Skin of body (tissue), 2 donors: ENCODE measurements around the gene ROPN1L. TPM values are rescaled to one million over a fixed set of nuclear protein-coding genes. Genes with fewer than 3 reads are reported as not detected.

Experiments
- DNase-seq: peaks from one replicate; lab custom pipeline; 2025; lab: John Stamatoyannopoulos, UW
- total RNA-seq: library from RNA; depleted of rRNA; stranded (reverse); fragments of >200 nt; gene quantifications from one replicate; pipeline ENCODE4 v1.2.3, GENCODE V29; 2014

ROPN1L gene
- total RNA-seq, 1 donor from 2014 or later: 0.79 TPM

DNA sequence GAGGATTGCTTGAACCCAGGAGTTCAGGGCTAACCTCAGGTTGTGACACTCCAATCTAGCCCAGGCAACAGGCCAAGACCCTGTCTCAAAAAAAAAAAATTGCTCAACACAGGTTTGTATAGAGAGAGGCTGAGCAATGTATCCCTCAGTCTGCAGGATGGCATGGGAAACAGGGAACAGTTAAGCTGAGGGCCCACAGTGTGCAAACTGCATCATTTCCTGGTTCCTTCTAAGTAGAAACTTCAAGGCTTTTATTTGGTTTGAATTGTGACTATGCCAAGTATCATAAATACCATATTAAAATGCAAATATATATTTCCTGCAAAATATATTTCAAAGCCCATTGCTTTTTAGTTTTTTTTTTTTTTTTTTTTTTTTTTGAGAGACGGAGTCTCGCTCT is 13.7 kb upstream of the ROPN1L start:
- DNase-seq: no peak

GRCh38 chr5:10431415-10431814 is 10.3 kb upstream of the ROPN1L start:
- DNase-seq: no peak

DNA sequence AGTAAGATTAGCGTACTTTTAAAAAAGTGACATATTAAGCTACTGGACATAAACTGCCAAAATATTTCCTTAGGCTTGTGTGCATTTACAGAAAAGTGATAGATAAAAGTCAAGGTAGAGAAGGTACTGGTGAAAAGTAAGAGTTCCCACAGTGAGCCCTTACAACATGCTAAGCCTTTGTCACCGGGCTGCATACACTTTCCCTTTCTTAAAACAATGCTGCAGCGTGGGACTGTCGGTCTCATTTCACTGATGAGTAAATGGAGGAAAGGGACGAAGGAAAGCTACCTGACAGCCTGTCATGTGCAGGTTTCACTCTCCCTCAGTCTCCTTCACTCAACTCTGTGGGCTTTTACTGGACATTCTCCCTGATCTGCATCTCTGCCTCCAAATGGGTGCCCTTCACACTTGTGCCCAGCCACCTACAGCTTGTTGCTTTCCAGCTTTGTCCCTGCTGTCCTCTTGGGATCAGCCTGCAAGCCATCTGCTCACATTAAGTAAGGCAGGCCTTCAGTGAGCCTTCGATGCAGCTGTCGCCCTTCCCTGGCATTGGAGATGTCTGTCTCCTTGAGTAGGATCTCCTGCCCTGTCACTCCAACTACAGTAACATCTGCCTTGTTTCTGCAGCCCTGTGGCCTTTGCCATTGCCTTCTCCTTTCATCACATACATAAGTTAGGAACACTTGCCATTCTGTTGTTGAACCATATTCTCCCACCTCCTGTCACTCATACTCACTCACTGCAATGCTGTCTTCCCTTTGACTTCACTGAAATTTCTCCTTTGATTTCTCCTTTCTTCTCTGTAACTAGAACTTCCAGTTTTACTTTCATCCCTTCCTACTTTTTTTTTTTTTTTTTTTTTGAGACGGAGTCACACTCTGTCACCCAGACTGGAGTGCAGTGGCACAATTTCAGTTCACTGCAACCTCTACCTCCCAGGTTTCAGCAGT is 9.3 kb upstream of the ROPN1L start:
- DNase-seq: no peak

- DNase-seq: no peak
Observed at GRCh38 chr5:10434392-10434791, 7.3 kb upstream of the ROPN1L start.

- no peak for DNase-seq
Observed at GRCh38 chr5:10438301-10438700, 3.4 kb upstream of the ROPN1L start.

DNA sequence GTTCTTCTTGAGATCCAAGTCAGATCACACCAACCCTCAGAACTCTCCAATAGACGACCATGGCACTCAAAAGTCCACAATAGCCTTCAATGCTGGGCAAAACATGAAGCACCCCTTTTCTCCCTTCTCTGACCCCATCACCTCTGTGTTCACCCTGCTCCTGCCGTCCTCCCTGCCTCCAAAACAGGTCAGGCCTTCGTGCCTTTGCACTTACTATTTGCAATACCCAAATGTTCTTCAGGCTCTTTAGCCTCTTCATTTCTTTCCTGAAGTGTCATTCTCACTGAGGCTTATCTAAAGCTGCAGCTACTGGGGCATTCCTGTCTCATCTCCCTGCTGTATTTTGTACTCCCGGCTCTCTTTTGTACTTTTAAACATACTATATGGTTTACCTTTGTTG is 2.0 kb upstream of the ROPN1L start:
- DNase-seq: no peak

GRCh38 chr5:10440367-10440990 is 1.2 kb upstream of the ROPN1L start:
- no peak for DNase-seq

DNA sequence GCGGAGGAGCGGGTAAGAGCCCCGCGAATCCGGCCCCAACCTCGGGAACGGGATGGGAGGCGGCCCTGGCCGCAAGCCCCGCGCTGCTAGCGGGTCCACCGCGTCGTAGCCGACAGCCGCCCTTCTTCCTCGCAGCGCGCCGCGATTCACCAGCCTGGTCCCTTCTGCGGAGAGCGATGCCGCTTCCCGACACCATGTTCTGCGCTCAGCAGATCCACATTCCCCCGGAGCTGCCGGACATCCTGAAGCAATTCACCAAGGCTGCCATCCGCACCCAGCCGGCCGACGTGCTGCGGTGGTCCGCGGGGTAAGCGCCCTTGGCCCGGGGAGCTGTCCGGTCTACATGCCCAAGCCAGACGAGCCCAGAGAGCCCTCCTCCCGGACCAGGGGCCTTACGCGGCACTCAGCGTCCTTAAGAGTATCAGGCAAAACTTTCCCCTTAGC is 335 bp downstream of the ROPN1L start:
- no peak for DNase-seq

DNA sequence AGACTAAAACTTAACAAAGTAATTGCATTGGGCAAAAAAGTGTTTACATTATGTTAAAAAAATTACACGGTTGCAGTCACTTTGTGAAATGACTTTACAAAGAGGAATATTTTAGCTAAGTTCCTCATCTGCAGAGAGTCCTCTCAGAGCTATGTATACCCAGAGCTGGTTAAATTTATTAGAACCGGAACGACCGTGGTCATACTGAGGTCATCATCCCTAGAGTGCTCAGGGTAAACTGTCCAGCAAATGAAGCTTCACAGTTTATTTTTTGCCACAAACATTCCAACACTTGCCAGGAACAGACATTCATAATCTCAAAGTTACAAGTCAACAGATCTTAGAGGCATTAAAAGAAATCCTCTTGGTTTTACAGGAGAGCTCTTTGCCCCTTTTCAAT is 897 bp downstream of the ROPN1L start:
- no peak for DNase-seq

DNA sequence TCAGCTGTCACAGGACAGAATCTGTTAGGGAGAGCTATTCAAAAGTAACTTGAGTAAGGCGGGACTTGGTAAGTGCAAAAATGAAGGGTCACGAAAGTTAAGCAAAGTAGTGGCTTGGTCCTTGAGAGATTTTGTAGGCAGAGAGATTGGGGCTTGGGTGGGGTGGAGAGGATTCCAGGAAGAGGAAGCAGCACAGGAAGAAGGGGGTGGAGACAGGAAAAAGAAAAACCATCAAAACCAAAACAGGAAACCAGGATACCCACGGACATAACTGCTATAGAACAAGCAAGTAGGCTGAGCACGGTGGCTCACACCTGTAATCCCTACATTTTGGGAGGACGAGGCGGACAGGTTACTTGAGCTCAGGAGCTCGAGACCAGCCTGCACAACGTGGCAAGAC is 3.7 kb downstream of the ROPN1L start:
- no peak for DNase-seq

GRCh38 chr5:10446490-10446889 is 4.8 kb downstream of the ROPN1L start:
- no peak for DNase-seq

DNA sequence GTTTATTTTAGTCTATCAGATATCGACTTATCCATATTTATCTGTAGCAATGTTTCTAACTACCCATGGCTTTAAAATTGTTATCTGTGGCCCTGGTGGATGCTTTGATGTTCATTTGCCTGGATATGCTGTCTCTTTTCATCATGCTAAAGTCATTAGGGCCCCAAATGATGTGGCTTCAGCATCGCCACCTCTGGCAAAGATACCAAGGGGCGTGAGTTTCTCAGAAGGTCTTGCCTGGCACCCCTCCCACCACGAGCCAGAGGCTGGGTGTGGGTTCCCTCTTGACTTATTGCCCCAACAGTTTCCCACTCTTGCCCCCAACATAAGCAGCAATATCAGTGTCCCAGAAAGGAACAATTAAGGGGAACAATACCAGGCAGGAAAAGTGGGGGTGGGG is 5.4 kb downstream of the ROPN1L start:
- no peak for DNase-seq

GRCh38 chr5:10448754-10449360 is 7.2 kb downstream of the ROPN1L start:
- DNase-seq: no peak

DNA sequence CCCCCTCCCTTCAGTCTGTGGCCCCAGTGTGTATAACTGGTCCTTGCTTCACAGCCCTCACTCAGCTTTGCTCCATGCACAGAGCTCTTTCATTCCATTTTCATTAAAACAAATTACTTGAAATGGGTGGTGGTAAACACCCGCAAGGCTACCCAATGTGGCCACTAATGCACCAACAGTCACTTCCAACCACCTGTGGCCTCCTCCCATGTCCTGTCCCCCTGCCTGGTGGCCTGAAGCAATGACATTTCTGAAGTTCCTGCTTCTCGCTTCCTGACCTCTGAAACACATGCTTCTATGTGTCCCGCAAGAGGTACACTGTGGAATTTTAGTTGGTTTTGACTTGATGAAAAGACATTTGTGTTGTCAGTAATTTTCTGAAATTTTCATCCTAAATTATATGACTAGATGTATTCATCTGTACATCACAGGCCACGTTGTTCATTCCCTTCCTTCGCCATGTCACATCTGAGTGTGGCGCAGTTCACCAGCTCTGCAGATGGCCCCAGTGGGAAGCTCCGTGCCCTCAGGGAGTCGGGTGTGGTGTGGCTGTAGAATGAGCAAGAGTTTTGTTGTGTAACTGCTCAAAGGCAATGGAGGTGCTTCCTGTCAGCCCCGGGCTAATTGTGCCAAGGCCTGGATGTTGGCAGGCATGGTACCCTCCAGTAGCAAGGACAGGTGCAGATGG is 9.6 kb downstream of the ROPN1L start:
- DNase-seq: no peak

DNA sequence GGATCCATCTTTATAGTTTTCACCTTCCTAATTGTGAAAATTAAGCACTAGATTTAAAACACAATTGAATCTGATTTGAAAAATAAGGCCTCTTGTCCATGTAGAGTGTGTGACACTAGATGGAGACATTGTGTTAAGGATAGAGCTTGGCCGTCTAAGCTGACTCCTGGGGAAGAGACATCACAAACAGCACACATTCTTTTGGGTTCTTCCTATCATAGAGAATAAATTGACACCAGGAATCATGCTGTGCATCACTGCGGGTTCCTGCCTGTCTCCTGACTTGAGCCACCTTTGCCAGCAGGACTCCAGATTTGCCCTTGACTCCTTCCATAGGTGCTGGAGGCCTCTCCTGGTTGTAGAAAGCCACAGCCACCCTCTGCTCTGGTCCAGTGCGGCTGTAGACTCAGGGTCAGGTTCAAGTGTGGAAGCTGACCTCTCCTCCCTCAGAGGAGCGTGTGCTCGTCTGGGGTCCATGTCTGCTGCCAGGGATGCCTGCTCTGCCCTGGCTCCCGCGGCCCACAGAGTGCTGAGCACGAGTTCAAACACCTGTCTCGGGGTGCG is 11.2 kb downstream of the ROPN1L start:
- peak; percentile 83 for DNase-seq

DNA sequence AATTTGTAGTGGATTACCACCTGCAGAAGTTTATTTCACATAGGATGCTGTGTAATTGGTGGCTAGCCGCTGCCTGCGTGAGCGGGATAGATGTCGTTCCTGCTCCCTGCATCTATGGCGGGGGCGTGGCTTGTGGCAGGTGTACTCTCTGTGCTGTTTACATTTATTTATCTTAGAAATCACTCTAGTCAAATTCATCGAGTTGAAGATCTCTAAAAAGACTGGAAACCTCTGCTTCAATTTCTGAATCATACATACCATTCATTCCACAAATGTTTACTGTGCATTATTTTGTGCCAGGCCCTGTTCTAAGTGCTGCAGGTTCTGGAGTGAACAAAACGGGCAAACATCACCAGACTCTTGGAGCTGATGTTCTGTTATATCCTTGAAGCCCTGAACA is 11.9 kb downstream of the ROPN1L start:
- DNase-seq: no peak

GRCh38 chr5:10454591-10455276 is 13.1 kb downstream of the ROPN1L start:
- no peak for DNase-seq

- DNase-seq: no peak
Observed at GRCh38 chr5:10455277-10455670, 13.6 kb downstream of the ROPN1L start.

DNA sequence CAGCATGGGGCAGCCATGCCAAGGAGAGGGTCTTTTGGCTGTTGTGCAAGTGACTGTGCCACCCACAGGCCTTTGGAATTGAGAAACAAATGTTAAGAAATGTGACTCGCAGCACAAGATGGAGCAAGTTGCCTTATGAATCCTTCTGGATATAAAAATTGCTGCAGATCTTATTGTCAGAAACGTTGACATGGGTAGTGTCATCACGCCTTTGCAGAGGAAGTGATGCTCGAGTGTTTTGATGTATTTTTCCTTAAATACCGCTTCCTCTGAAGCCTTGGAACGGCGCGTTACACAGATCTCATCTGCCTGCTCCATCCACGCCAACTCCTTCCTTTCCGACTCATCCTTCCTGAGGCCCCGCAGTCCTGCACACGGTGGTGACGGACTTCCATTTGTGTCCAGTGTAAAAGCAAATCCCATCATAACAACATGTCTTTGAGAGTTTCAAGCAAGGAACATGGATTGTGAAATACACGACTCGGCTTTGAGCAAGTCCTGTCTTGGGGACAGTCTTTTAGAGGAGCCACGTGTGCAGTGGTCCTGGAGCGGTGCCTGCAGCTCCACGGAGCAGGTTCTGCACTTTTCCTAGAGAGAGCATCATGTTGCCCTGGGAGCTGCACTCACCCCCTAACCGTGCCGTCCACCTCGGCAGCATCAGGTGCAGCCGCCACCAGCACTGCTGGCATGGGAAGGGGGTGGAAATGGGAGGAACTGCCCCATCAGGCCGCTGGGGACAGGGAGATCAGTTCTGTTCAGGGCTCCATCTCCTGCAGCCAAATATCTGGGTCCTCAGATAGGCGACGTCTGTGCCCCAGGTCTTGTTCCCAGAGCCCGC is 15.1 kb downstream of the ROPN1L start:
- no peak for DNase-seq
